GM12878 (cell line): ENCODE results near the gene CHAT. TPM values are rescaled to one million over a fixed set of nuclear protein-coding genes. Genes with fewer than 3 reads are reported as not detected.

ENCODE experiments used
- ATAC-seq: fragments of 200-7000 bp; cut with Tn5 transposase; 3 replicates; pipeline ENCODE4 v1.9.1; 2020; ENCODE audit warnings: mild to moderate bottlenecking, moderate library complexity
- BruUV-seq: library from RNA; stranded (reverse); fragments of 400-500 nt; replicated peaks from 2 replicates; lab custom pipeline; 2021; lab: Mats Ljungman, UMichigan
- CTCF ChIA-PET: fragments of 300-600 bp; sonication (Branson Sonifier 250); formaldehyde crosslinking; extraction: SDS; loops from one replicate; lab custom pipeline; 2021; ENCODE audit warnings: inconsistent platforms; lab: Yijun Ruan, JAX
- POLR2A ChIA-PET: fragments of 350-600 bp; formaldehyde crosslinking; extraction: SDS; loops from one replicate; lab custom pipeline; 2021; ENCODE audit warnings: inconsistent platforms; lab: Charles Lee
- RAD21 ChIA-PET: fragments of 300-600 bp; sonication (Branson Sonifier 250); formaldehyde crosslinking; loops from one replicate; lab custom pipeline; 2023; ENCODE audit warnings: antibody characterized with exemption; ENCODE audit not compliant: unreplicated experiment; lab: Charles Lee
- SMC1A ChIA-PET: fragments of 300-600 bp; sonication (Branson Sonifier 250); formaldehyde crosslinking; loops from one replicate; lab custom pipeline; 2023; ENCODE audit not compliant: unreplicated experiment, uncharacterized antibody; lab: Charles Lee
- DNase-seq: peaks from one replicate; pipeline ENCODE4 v3.0.0-alpha.2; 2011; ENCODE audit warnings: low read depth, low spot score
- FAIRE-seq: peaks from 3 replicates; lab custom pipeline; 2011; peaks lifted over from hg19 to GRCh38; lab: Jason Lieb, UNC
- H2AFZ ChIP-seq: 2 replicates; pipeline ENCODE4 v1.6.0; 2011; ENCODE audit warnings: low read depth, low read length, control low read depth; ENCODE audit not compliant: control insufficient read depth
- H3K27ac ChIP-seq: 2 replicates; pipeline ENCODE4 v1.5.1; 2011; ENCODE audit warnings: control low read depth; ENCODE audit not compliant: control insufficient read depth, insufficient read depth
- H3K27me3 ChIP-seq, 2 experiments: replicated peaks in 1 of 2; 2 replicates each; pipeline versions ENCODE4 v1.6.0 to v1.6.1; 2011; ENCODE audit warnings: low read length in 1 of 2; ENCODE audit not compliant: control insufficient read depth in 2 of 2, insufficient read depth in 2 of 2
- H3K36me3 ChIP-seq, 2 experiments: 2 replicates each; pipeline ENCODE4 v1.5.1; 2011; ENCODE audit warnings: low read length in 1 of 2; ENCODE audit not compliant: control insufficient read depth in 2 of 2, insufficient read depth in 2 of 2
- H3K4me1 ChIP-seq: 2 replicates; pipeline ENCODE4 v1.6.1; 2011; ENCODE audit warnings: mild to moderate bottlenecking, low read length, moderate library complexity, mixed read lengths; ENCODE audit not compliant: control insufficient read depth, insufficient read depth
- H3K4me2 ChIP-seq: 2 replicates; pipeline ENCODE4 v1.6.0; 2011; ENCODE audit warnings: control low read depth; ENCODE audit not compliant: control insufficient read depth, insufficient read depth
- H3K4me3 ChIP-seq: fragments of 200-600 bp; sonication (generic); 2 replicates; pipeline ENCODE4 v1.5.1; 2016
- H3K79me2 ChIP-seq: 2 replicates; pipeline ENCODE4 v1.6.0; 2011; ENCODE audit warnings: low read length; ENCODE audit not compliant: control insufficient read depth, insufficient read depth
- H3K9ac ChIP-seq: 2 replicates; pipeline ENCODE4 v1.8.0; 2011; ENCODE audit warnings: low read length, control low read depth, mixed read lengths; ENCODE audit not compliant: control insufficient read depth, insufficient read depth
- H3K9me3 ChIP-seq: replicated peaks from 3 replicates; pipeline ENCODE4 v1.5.1; 2011; ENCODE audit warnings: mild to moderate bottlenecking, low read length; ENCODE audit not compliant: control insufficient read depth, insufficient read depth
- H4K20me1 ChIP-seq: 2 replicates; pipeline ENCODE4 v1.6.0; 2011; ENCODE audit not compliant: control insufficient read depth, insufficient read depth
- EED ChIP-seq: sonication (generic); IDR thresholded peaks from 2 replicates; pipeline ENCODE4 v1.6.1; 2016; ENCODE audit warnings: antibody characterized with exemption, low read depth
- EZH2 ChIP-seq: IDR thresholded peaks from 2 replicates; pipeline ENCODE4 v1.6.1; 2012; ENCODE audit warnings: low read depth, mild to moderate bottlenecking, control low read depth, inconsistent platforms, low read length, borderline replicate concordance; ENCODE audit not compliant: control insufficient read depth
- IKZF1 ChIP-seq: fragments of 450-650 bp; conservative IDR thresholded peaks from 2 replicates; pipeline ENCODE4 v1.6.1; 2017; ENCODE audit warnings: antibody characterized with exemption, mild to moderate bottlenecking
- KLF5 ChIP-seq: fragments of 450-650 bp; IDR thresholded peaks from 2 replicates; pipeline ENCODE4 v1.6.1; 2014; ENCODE audit warnings: mild to moderate bottlenecking; ENCODE audit not compliant: partially characterized antibody
- NR2F1 ChIP-seq: fragments of 450-650 bp; conservative IDR thresholded peaks from 2 replicates; pipeline ENCODE4 v1.6.1; 2017; ENCODE audit warnings: mild to moderate bottlenecking
- PKNOX1 ChIP-seq: fragments of 450-650 bp; IDR thresholded peaks from 2 replicates; pipeline ENCODE4 v1.6.1; 2016; ENCODE audit warnings: mild to moderate bottlenecking
- POLR2A ChIP-seq: IDR thresholded peaks from 2 replicates; pipeline ENCODE4 v1.6.1; 2011; ENCODE audit warnings: low read depth, mild to moderate bottlenecking, low read length
- ZNF274 ChIP-seq: IDR thresholded peaks from one replicate; pipeline ENCODE4 v1.8.0; 2011; ENCODE audit not compliant: insufficient read length, insufficient read depth
- WGBS: methylation state at CpG from one replicate; pipeline ENCODE4 v1.1.6; 2016; ENCODE audit warnings: low lambda C conversion rate; ENCODE audit not compliant: insufficient replicate concordance, insufficient coverage; ENCODE audit errors: missing lambda C conversion rate; 5-methylcytosine and 5-hydroxymethylcytosine counted together
- in situ Hi-C: fragments of 300-500 bp; cut with MboI; formaldehyde crosslinking; loops from 9 replicates; pipeline ENCODE4 v1.14.3; 2018; ENCODE audit warnings: mixed read lengths
- intact Hi-C: fragments of 100-400 bp; cut with micrococcal nuclease; formaldehyde crosslinking; loops from one replicate; pipeline ENCODE4 v1.14.2; 2022; ENCODE audit not compliant: unreplicated experiment
- polyA plus RNA-seq, 11 experiments: library from polyadenylated mRNA; depleted of rRNA in 4 of 11; unstranded in 6 of 11; stranded (reverse) in 5 of 11; fragments of >200 nt; fragmentation: Nextera tagmentation in 4 of 11; fragmentation: Illumina TruSeq in 1 of 11; extraction: Ambion mirVana in 4 of 11; extraction: Trizol in 1 of 11; gene quantifications; 1 replicate in 1 of 11; 2 replicates in 10 of 11; pipeline versions ENCODE4 v1.2.1 to v1.2.3, GENCODE V29; 2011 to 2016; ENCODE audit warnings: inconsistent platforms in 2 of 11, missing spikeins in 2 of 11, low read depth in 1 of 11
- total RNA-seq, 4 experiments: library from RNA; depleted of rRNA in 3 of 4; stranded (reverse); fragments of >200 nt in 3 of 4; fragmentation: Illumina TruSeq in 1 of 4; extraction: Trizol in 1 of 4; gene quantifications; 2 replicates each; pipeline versions ENCODE4 v1.2.1 to v1.2.3, GENCODE V29; 2013 to 2021
- TF ChIP-seq, protein P1 (sequence below): fragments of 450-650 bp; IDR thresholded peaks from 2 replicates; pipeline ENCODE4 v1.6.1; 2017; ENCODE audit warnings: low read depth, mild to moderate bottlenecking, moderate library complexity
- TF ChIP-seq, protein P2 (sequence below): fragments of 450-650 bp; formaldehyde crosslinking; IDR thresholded peaks from 2 replicates; pipeline ENCODE4 v1.4.0; 2020; ENCODE audit warnings: mild to moderate bottlenecking, moderate library complexity

The CHAT gene
- total and polyA plus RNA-seq, 10 of the 15 experiments (the other 5 are each of a cell fraction or from before 2014, with no cell fraction given): not detected

- ChIA-PET RAD21 (no interaction called here), CTCF (no interaction called here)
- no peak for FAIRE-seq
These were observed 5.0 kb downstream of the CHAT start for GRCh38 chr10:49618821-49619220.

More at GRCh38 chr10:49618821-49619220, 5.0 kb downstream of the CHAT start:
- no TSS peak for BruUV-seq
- H3K4me2 ChIP-seq: no peak overlapping the region
- H2AFZ ChIP-seq: no peak overlapping the region
- H3K27ac ChIP-seq: no peak overlapping the region
- DNase-seq (no peak), ATAC-seq (no peak)
- ChIA-PET POLR2A (no interaction called here), SMC1A (no interaction called here)
- H3K79me2 ChIP-seq: no peaks in the 10 kb centered on the region
- H3K9ac ChIP-seq: no peak overlapping the region
- H3K36me3 ChIP-seq: no peaks in the 10 kb centered on the region
- no peaks in the 10 kb centered on the region for H4K20me1 ChIP-seq
- intact Hi-C loops (no loop called here), in situ Hi-C loops (no loop called here)
- H3K9me3 ChIP-seq: no peaks in the 10 kb centered on the region
- no peaks in the 10 kb centered on the region for H3K4me1 ChIP-seq
- WGBS: 0% methylated on average over 2 of the region's 2 CpGs
- H3K4me3 ChIP-seq: no peak overlapping the region
- no peak for TF ChIP-seq ZNF274
- TF ChIP-seq KLF5: no peak
- no peak for TF ChIP-seq NR2F1
- TF ChIP-seq POLR2A: no peak
- TF ChIP-seq IKZF1: no peak
- TF ChIP-seq, protein P1, sequence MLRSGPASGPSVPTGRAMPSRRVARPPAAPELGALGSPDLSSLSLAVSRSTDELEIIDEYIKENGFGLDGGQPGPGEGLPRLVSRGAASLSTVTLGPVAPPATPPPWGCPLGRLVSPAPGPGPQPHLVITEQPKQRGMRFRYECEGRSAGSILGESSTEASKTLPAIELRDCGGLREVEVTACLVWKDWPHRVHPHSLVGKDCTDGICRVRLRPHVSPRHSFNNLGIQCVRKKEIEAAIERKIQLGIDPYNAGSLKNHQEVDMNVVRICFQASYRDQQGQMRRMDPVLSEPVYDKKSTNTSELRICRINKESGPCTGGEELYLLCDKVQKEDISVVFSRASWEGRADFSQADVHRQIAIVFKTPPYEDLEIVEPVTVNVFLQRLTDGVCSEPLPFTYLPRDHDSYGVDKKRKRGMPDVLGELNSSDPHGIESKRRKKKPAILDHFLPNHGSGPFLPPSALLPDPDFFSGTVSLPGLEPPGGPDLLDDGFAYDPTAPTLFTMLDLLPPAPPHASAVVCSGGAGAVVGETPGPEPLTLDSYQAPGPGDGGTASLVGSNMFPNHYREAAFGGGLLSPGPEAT: no peak
- no peak for TF ChIP-seq EZH2
- TF ChIP-seq EED: no peak
- TF ChIP-seq, protein P2, sequence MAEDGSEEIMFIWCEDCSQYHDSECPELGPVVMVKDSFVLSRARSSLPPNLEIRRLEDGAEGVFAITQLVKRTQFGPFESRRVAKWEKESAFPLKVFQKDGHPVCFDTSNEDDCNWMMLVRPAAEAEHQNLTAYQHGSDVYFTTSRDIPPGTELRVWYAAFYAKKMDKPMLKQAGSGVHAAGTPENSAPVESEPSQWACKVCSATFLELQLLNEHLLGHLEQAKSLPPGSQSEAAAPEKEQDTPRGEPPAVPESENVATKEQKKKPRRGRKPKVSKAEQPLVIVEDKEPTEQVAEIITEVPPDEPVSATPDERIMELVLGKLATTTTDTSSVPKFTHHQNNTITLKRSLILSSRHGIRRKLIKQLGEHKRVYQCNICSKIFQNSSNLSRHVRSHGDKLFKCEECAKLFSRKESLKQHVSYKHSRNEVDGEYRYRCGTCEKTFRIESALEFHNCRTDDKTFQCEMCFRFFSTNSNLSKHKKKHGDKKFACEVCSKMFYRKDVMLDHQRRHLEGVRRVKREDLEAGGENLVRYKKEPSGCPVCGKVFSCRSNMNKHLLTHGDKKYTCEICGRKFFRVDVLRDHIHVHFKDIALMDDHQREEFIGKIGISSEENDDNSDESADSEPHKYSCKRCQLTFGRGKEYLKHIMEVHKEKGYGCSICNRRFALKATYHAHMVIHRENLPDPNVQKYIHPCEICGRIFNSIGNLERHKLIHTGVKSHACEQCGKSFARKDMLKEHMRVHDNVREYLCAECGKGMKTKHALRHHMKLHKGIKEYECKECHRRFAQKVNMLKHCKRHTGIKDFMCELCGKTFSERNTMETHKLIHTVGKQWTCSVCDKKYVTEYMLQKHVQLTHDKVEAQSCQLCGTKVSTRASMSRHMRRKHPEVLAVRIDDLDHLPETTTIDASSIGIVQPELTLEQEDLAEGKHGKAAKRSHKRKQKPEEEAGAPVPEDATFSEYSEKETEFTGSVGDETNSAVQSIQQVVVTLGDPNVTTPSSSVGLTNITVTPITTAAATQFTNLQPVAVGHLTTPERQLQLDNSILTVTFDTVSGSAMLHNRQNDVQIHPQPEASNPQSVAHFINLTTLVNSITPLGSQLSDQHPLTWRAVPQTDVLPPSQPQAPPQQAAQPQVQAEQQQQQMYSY (CRISPR knock-in tag): no peak
- no peak for TF ChIP-seq PKNOX1
- peaks cover 6 to 10% of the 10 kb centered on the region in 2 experiments for H3K27me3 ChIP-seq
